GM12891 (cell line): ENCODE data around the gene MAEA.

Source experiments
- DNase-seq: peaks from one replicate; pipeline ENCODE4 v3.0.0; 2011; ENCODE audit warnings: low spot score; ENCODE audit not compliant: insufficient read length
- FAIRE-seq: peaks from 2 replicates; lab custom pipeline; 2011; peaks lifted over from hg19 to GRCh38; lab: Jason Lieb, UNC
- PAX5 ChIP-seq: IDR thresholded peaks from 2 replicates; pipeline ENCODE4 v1.6.1; 2011; ENCODE audit warnings: low read length, moderate library complexity, mild to moderate bottlenecking; ENCODE audit not compliant: insufficient read depth, severe bottlenecking
- POLR2A ChIP-seq: IDR thresholded peaks from 2 replicates; pipeline ENCODE4 v1.6.1; 2011; ENCODE audit warnings: low read depth, low read length, control low read depth
- POLR2AphosphoS5 ChIP-seq: IDR thresholded peaks from 2 replicates; pipeline ENCODE4 v1.6.1; 2011; ENCODE audit warnings: low read depth, low read length, control low read depth
- POU2F2 ChIP-seq: IDR thresholded peaks from 2 replicates; pipeline ENCODE4 v1.6.1; 2011; ENCODE audit warnings: low read depth, mild to moderate bottlenecking, control low read depth, low read length, moderate library complexity
- SPI1 ChIP-seq: IDR thresholded peaks from 2 replicates; pipeline ENCODE4 v1.6.1; 2011; ENCODE audit warnings: low read depth, low read length, control low read depth
- TAF1 ChIP-seq: IDR thresholded peaks from 2 replicates; pipeline ENCODE4 v1.6.1; 2011; ENCODE audit warnings: low read depth, low read length, control low read depth

Gene MAEA

DNA sequence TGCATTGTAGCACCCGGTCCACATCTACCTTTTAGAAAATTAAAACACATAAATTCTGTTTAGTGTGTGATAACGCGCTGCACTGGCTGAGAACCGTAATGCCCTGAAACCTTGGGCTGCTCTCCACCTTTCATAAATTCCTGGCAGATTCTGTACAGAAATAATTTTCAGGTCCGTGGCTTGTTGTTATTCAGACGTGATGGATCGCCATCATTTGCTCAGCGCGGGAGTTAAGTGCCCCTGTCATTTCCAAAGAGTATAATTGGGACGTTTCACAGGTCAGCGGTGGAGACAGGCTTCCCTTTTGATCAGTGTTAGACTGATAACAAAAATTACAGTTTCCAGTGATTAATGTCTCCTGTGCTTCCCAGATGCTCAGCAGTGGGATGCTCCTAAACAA, 73.8 kb downstream of the MAEA start:
- FAIRE-seq, result no peak
- no peak for DNase-seq
- TF ChIP-seq POLR2A (no peak), TAF1 (no peak), POLR2AphosphoS5 (no peak), POU2F2 (no peak), PAX5 (no peak), SPI1 (no peak)

DNA sequence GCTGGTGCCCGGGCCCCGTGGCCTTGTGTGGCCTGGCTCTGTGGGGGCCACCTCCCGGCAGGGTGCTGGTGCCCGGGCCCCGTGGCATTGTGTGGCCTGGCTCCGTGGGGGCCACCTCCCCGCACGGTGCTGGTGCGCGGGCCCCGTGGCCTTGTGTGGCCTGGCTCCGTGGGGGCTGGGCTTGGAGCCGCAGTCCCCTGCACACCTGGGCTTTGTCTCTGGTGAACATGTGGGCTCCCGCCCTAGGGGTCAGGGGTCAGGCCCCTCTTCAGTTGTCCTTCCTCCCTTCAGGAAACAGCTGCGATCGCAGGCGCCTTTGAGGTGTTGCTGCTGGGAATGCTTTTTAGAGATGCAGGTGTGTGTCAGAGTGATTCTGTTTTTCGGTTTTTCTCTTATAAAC, 74.5 kb downstream of the MAEA start:
- no peak for TF ChIP-seq PAX5
- no peak for TF ChIP-seq TAF1
- no peak for TF ChIP-seq SPI1
- DNase-seq, result no peak
- FAIRE-seq, result no peak

- FAIRE-seq, result no peak
- DNase-seq, result no peak
- TF ChIP-seq POLR2AphosphoS5 (no peak), POU2F2 (no peak), SPI1 (no peak), POLR2A (no peak), TAF1 (no peak), PAX5 (no peak)
Observed at GRCh38 chr4:1364748-1365147, 75.1 kb downstream of the MAEA start.

DNA sequence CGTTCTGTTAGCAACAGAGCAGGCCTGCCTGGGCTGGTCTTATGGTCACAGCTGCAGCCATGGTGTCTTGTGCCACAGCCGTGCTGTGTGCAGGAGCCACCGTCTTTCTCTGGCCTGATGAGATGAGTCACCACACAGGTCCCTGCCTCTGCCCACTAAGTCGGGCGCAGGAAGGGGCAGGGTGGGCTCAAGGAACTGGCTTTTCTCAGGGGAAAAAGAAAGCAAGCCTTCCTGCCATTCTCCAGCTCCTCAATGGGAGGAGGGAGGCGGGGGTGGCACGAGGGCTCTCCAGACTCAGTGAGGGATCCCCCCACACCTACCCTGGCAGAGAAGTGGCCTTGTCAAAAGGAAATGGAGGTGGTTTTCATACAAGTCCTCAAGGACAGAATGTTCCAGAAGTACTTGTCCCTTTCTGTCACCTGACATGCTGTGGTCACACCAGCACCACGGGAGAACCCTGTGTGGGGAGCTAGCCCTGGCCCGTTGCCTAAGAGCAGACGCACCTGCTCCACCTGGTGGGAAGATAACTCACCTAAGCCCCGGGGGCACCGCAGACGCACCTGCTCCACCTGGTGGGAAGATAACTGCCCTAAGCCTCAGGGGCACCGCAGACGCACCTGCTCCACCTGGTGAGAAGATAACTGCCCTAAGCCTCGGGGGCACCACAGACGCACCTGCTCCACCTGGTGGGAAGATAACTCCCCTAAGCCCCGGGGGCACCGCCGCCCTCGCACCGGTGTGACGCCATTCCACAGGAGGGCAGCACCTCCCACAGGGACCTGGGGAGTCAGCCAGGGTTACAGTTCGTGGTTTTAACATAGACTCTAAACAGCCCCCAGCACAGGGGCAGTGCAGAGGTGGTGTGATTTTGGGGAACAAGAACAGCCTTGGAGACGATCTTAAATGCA, 75.8 kb downstream of the MAEA start:
- DNase-seq, result no peak
- FAIRE-seq, result no peak

GRCh38 chr4:1366371-1367229, 76.9 kb downstream of the MAEA start:
- FAIRE-seq, result no peak
- TF ChIP-seq POLR2A (no peak), SPI1 (no peak), PAX5 (no peak), POU2F2 (no peak), TAF1 (no peak), POLR2AphosphoS5 (no peak)
- DNase-seq, result no peak

More for the DNA sequence above, 75.8 kb downstream of the MAEA start:
- TF ChIP-seq SPI1 (no peak), POU2F2 (no peak), POLR2A (no peak), PAX5 (no peak), POLR2AphosphoS5 (no peak), TAF1 (no peak)

- no peak for TF ChIP-seq PAX5
- no peak for TF ChIP-seq SPI1
- TF ChIP-seq POU2F2, result no peak
- TF ChIP-seq POLR2A, result no peak
- no peak for TF ChIP-seq POLR2AphosphoS5
- TF ChIP-seq TAF1, result no peak
- FAIRE-seq (no peak), DNase-seq (no peak)
Observed at GRCh38 chr4:1367230-1367935, 77.7 kb downstream of the MAEA start.

- no peak for FAIRE-seq
- DNase-seq, result no peak
- TF ChIP-seq TAF1 (no peak), POLR2A (no peak), POLR2AphosphoS5 (no peak), POU2F2 (no peak), PAX5 (no peak)
Observed at GRCh38 chr4:1367936-1368289, 78.2 kb downstream of the MAEA start.

DNA sequence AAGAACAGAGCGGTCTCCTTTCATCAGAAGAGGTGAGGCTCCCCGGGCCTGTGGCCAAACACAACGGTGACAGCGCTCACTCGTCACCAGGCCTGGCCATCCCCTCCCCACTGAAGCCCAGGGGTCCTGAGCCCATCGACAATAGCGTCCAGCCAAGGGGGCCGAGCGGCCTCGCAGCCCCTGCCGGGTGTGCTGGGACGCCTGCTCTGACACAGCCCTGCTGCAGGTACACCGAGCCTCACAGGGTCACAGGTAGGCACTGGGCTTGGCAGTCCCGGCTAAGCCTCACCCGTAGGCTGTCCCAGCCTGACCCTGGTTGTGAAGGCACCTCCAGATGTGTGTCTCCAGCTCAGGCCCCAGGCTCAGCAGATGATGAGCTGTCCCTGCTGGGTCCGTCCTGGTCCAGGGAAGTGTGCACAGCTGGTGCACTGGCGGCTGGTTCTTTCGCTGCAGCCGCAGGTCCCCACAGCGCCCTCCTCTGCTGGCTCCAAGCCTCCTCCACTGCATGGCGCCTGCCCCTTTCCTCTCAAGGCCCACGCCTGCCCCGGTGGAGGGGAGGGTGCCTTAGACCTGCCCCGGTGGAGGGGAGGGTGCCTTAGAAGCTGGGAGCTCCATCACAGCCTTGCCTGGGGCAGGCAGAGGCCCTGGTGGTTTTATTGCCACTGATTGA, 78.9 kb downstream of the MAEA start:
- no peak for DNase-seq
- no peak for FAIRE-seq
- TF ChIP-seq PAX5, result no peak
- TF ChIP-seq POLR2AphosphoS5, result no peak
- no peak for TF ChIP-seq POU2F2
- no peak for TF ChIP-seq POLR2A
- no peak for TF ChIP-seq SPI1

GRCh38 chr4:1369091-1369450, 79.4 kb downstream of the MAEA start:
- TF ChIP-seq POU2F2, result no peak
- TF ChIP-seq PAX5, result no peak
- TF ChIP-seq TAF1, result no peak
- TF ChIP-seq SPI1, result no peak
- no peak for TF ChIP-seq POLR2AphosphoS5
- no peak for TF ChIP-seq POLR2A
- DNase-seq (no peak), FAIRE-seq (no peak)
